Neural cell (in vitro differentiated cells): ENCODE results near the gene NBEA. TPM values are rescaled to one million over a fixed set of nuclear protein-coding genes. Genes with fewer than 3 reads are reported as not detected.

Source experiments
- H2AFZ ChIP-seq: fragments of 200-600, 300-800 bp; sonication (generic), shearing (Covaris generic); 2 replicates; pipeline ENCODE4 v1.6.0; 2014; ENCODE audit warnings: low read depth, mild to moderate bottlenecking, antibody characterized with exemption, low read length, moderate library complexity
- H3F3A ChIP-seq: fragments of 200-600 bp; shearing (Covaris generic); 2 replicates; pipeline ENCODE4 v1.6.1; 2016; ENCODE audit warnings: mild to moderate bottlenecking, moderate library complexity, mixed read lengths, antibody characterized with exemption, low read length; ENCODE audit not compliant: insufficient read depth, poor library complexity, severe bottlenecking
- H3K27ac ChIP-seq: fragments of 200-600, 300-800 bp; sonication (generic), shearing (Covaris generic); 2 replicates; pipeline ENCODE4 v1.5.1; 2014; ENCODE audit warnings: mild to moderate bottlenecking, low read length, moderate library complexity
- H3K27me3 ChIP-seq: fragments of 300-800, 200-600 bp; sonication (generic), shearing (Covaris generic); 2 replicates; pipeline ENCODE4 v1.6.0; 2014; ENCODE audit warnings: mild to moderate bottlenecking, low read depth, low read length, moderate library complexity; ENCODE audit not compliant: insufficient read depth
- H3K36me3 ChIP-seq: fragments of 300-800, 200-600 bp; sonication (generic), shearing (Covaris generic); 2 replicates; pipeline ENCODE4 v1.5.1; 2014; ENCODE audit warnings: mild to moderate bottlenecking, antibody characterized with exemption, low read length, moderate library complexity; ENCODE audit not compliant: insufficient read depth
- H3K4me2 ChIP-seq: fragments of 300-800, 200-600 bp; sonication (generic), shearing (Covaris generic); 2 replicates; pipeline ENCODE4 v1.6.0; 2014; ENCODE audit warnings: mild to moderate bottlenecking, low read length
- H3K4me3 ChIP-seq: fragments of 300-800, 200-600 bp; sonication (generic), shearing (Covaris generic); 2 replicates; pipeline ENCODE4 v1.5.1; 2014; ENCODE audit warnings: mild to moderate bottlenecking, low read length, moderate library complexity
- H3K79me2 ChIP-seq: fragments of 200-600 bp; shearing (Covaris generic); replicated peaks from 2 replicates; pipeline ENCODE4 v1.6.0; 2014; ENCODE audit warnings: mild to moderate bottlenecking, low read length, moderate library complexity; ENCODE audit not compliant: insufficient read depth
- H3K9ac ChIP-seq: fragments of 300-800, 200-600 bp; sonication (generic), shearing (Covaris generic); 2 replicates; pipeline ENCODE4 v1.6.1; 2016; ENCODE audit warnings: mild to moderate bottlenecking, low read length, mixed read lengths
- H3K9me2 ChIP-seq: fragments of 200-600 bp; shearing (Covaris generic); 2 replicates; pipeline ENCODE4 v1.6.1; 2016; ENCODE audit warnings: mild to moderate bottlenecking, low read length, mixed read lengths; ENCODE audit not compliant: insufficient read depth
- H3K9me3 ChIP-seq: fragments of 200-600, 300-800 bp; sonication (generic), shearing (Covaris generic); 2 replicates; pipeline ENCODE4 v1.6.1; 2016; ENCODE audit warnings: mild to moderate bottlenecking, mixed run types, low read length, moderate library complexity, mixed read lengths
- H4K20me1 ChIP-seq: fragments of 200-600 bp; shearing (Covaris generic); 2 replicates; pipeline ENCODE4 v1.6.1; 2016; ENCODE audit warnings: mild to moderate bottlenecking, mixed run types; ENCODE audit not compliant: insufficient read depth
- CTCF ChIP-seq: fragments of 450-650 bp; IDR thresholded peaks from 2 replicates; pipeline ENCODE4 v1.5.1; 2014; ENCODE audit warnings: antibody characterized with exemption, mild to moderate bottlenecking, moderate library complexity; ENCODE audit not compliant: poor library complexity, severe bottlenecking
- EP300 ChIP-seq: fragments of 450-650 bp; conservative IDR thresholded peaks from 2 replicates; pipeline ENCODE4 v1.6.1; 2014; ENCODE audit warnings: antibody characterized with exemption, mild to moderate bottlenecking, moderate library complexity; ENCODE audit not compliant: poor library complexity, severe bottlenecking
- EZH2 ChIP-seq: fragments of 200-600, 300-800 bp; shearing (Covaris generic), sonication (generic); IDR thresholded peaks from 2 replicates; pipeline ENCODE4 v1.6.1; 2014; ENCODE audit warnings: antibody characterized with exemption, low read length, borderline replicate concordance, mild to moderate bottlenecking; ENCODE audit not compliant: insufficient read depth, poor library complexity, severe bottlenecking
- MXI1 ChIP-seq: fragments of 450-650 bp; conservative IDR thresholded peaks from 2 replicates; pipeline ENCODE4 v1.6.1; 2014; ENCODE audit warnings: antibody characterized with exemption, mild to moderate bottlenecking; ENCODE audit not compliant: poor library complexity, severe bottlenecking
- POLR2AphosphoS5 ChIP-seq: IDR thresholded peaks from 2 replicates; pipeline ENCODE4 v1.6.1; 2012
- RAD21 ChIP-seq: fragments of 450-650 bp; conservative IDR thresholded peaks from 2 replicates; pipeline ENCODE4 v1.6.1; 2014; ENCODE audit warnings: antibody characterized with exemption, mild to moderate bottlenecking, moderate library complexity
- REST ChIP-seq: IDR thresholded peaks from 2 replicates; pipeline ENCODE4 v1.6.1; 2012; ENCODE audit warnings: borderline replicate concordance
- SMC3 ChIP-seq: fragments of 450-650 bp; conservative IDR thresholded peaks from 2 replicates; pipeline ENCODE4 v1.6.1; 2014; ENCODE audit warnings: antibody characterized with exemption, mild to moderate bottlenecking, moderate library complexity; ENCODE audit not compliant: poor library complexity
- TAF1 ChIP-seq: IDR thresholded peaks from 2 replicates; pipeline ENCODE4 v1.6.1; 2012; ENCODE audit warnings: low read depth
- polyA plus RNA-seq: library from polyadenylated mRNA; depleted of rRNA; stranded (reverse); fragments of >200 nt; gene quantifications from 2 replicates; pipeline ENCODE4 v1.2.3, GENCODE V29; 2014

The NBEA gene
- polyA plus RNA-seq, 1 donor from 2014 or later, result 55.8 TPM

GRCh38 chr13:35704331-35704730 lies 762.3 kb downstream of the NBEA start:
- no peaks in the 10 kb centered on the region for H3K9me3 ChIP-seq
- H3K27ac ChIP-seq, result no peak overlapping the region
- TF ChIP-seq MXI1 (no peak), CTCF (no peak), TAF1 (no peak), RAD21 (no peak), EP300 (no peak), EZH2 (no peak), REST (no peak), SMC3 (no peak), POLR2AphosphoS5 (no peak)
- H3K27me3 ChIP-seq, result no peaks in the 10 kb centered on the region
- H3K4me3 ChIP-seq, result no peak overlapping the region
- H2AFZ ChIP-seq, result no peak overlapping the region
- H3K36me3 ChIP-seq, result no peaks in the 10 kb centered on the region
- H3K9ac ChIP-seq, result no peak overlapping the region
- no peaks in the 10 kb centered on the region for H3K9me2 ChIP-seq
- H3F3A ChIP-seq, result no peaks in the 10 kb centered on the region
- H4K20me1 ChIP-seq, result no peaks in the 10 kb centered on the region
- no peak overlapping the region for H3K4me2 ChIP-seq
- no peaks in the 10 kb centered on the region for H3K79me2 ChIP-seq

- TF ChIP-seq CTCF (no peak), REST (no peak), SMC3 (no peak), EZH2 (no peak), RAD21 (no peak), MXI1 (no peak), TAF1 (no peak), EP300 (no peak), POLR2AphosphoS5 (no peak)
- Histone ChIP-seq H3K36me3 (no peaks in the 10 kb centered on the region), H3K4me3 (no peak overlapping the region)
Measured at GRCh38 chr13:35706281-35706680, 764.2 kb downstream of the NBEA start.

More at GRCh38 chr13:35706281-35706680, 764.2 kb downstream of the NBEA start:
- H4K20me1 ChIP-seq, result no peaks in the 10 kb centered on the region
- H3K9ac ChIP-seq, result no peak overlapping the region
- no peak overlapping the region for H3K4me2 ChIP-seq
- no peak overlapping the region for H3K27ac ChIP-seq
- no peaks in the 10 kb centered on the region for H3K27me3 ChIP-seq
- no peak overlapping the region for H2AFZ ChIP-seq
- H3F3A ChIP-seq, result no peaks in the 10 kb centered on the region
- H3K9me2 ChIP-seq, result no peaks in the 10 kb centered on the region
- no peaks in the 10 kb centered on the region for H3K79me2 ChIP-seq
- no peaks in the 10 kb centered on the region for H3K9me3 ChIP-seq
